CD4-positive, alpha-beta T cell treated with Interferon gamma for 1 hour (primary cell): ENCODE results near the gene COL5A1.

ENCODE experiments used
- DNase-seq: peaks from one replicate; pipeline ENCODE4 v3.0.0-alpha.2; 2020

COL5A1 gene

GRCh38 chr9:134776080-134776796, 134.6 kb downstream of the COL5A1 start:
- DNase-seq: no peak

GRCh38 chr9:134777153-134777552, 135.6 kb downstream of the COL5A1 start:
- DNase-seq: no peak

GRCh38 chr9:134778156-134778555, 136.6 kb downstream of the COL5A1 start:
- no peak for DNase-seq

GRCh38 chr9:134778841-134779411, 137.3 kb downstream of the COL5A1 start:
- DNase-seq: no peak

- DNase-seq: no peak
These were observed 138.0 kb downstream of the COL5A1 start for GRCh38 chr9:134779640-134780039.

- no peak for DNase-seq
These were observed 140.1 kb downstream of the COL5A1 start for GRCh38 chr9:134781591-134782302.

- no peak for DNase-seq
These were observed 141.5 kb downstream of the COL5A1 start for GRCh38 chr9:134782921-134783698.

- no peak for DNase-seq
These were observed 142.1 kb downstream of the COL5A1 start for GRCh38 chr9:134783699-134784039.

GRCh38 chr9:134784577-134785305, 143.1 kb downstream of the COL5A1 start:
- DNase-seq: no peak

- no peak for DNase-seq
These were observed 143.9 kb downstream of the COL5A1 start for GRCh38 chr9:134785325-134786108.

- DNase-seq: no peak
These were observed 146.3 kb downstream of the COL5A1 start for GRCh38 chr9:134787601-134788531.

GRCh38 chr9:134789168-134789567, 147.6 kb downstream of the COL5A1 start:
- DNase-seq: no peak

- DNase-seq: no peak
These were observed 149.4 kb downstream of the COL5A1 start for GRCh38 chr9:134791009-134791408.

- no peak for DNase-seq
These were observed 151.0 kb downstream of the COL5A1 start for GRCh38 chr9:134792627-134793026.

GRCh38 chr9:134793288-134794188, 151.9 kb downstream of the COL5A1 start:
- no peak for DNase-seq

GRCh38 chr9:134794663-134795370, 153.2 kb downstream of the COL5A1 start:
- DNase-seq: no peak

GRCh38 chr9:134795446-134795845, 153.8 kb downstream of the COL5A1 start:
- DNase-seq: no peak

- DNase-seq: no peak
These were observed 155.3 kb downstream of the COL5A1 start for GRCh38 chr9:134796882-134797281.

GRCh38 chr9:134800791-134801339, 159.3 kb downstream of the COL5A1 start:
- no peak for DNase-seq
